ENCODE results near the gene UQCC2. TPM values are rescaled to one million over a fixed set of nuclear protein-coding genes. Genes with fewer than 3 reads are reported as not detected.

UQCC2 gene
- total RNA-seq, 3 donors from 2014 or later = 41.8 to 48.6 (median 45.7) TPM

DNA sequence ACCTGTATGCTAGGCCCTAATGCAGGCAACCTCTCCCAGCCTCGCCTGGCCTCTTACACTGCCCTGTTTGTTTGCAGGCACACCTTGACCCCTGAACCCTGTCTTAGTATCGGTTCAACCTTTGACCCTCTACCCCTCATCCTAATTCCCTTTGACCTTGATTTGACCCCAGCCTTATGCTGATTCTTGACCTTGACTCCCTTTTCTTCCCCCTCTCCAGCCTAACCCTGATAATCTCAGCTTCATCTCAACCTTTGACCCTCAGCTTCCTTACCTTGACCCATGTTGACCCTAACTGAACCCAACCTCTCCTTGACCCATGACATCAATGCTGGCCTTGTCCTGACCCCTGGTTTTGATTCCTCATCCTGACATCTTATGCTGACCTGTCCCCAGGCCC is 33.8 kb downstream of the UQCC2 start:
- TF ChIP-seq, protein P1, sequence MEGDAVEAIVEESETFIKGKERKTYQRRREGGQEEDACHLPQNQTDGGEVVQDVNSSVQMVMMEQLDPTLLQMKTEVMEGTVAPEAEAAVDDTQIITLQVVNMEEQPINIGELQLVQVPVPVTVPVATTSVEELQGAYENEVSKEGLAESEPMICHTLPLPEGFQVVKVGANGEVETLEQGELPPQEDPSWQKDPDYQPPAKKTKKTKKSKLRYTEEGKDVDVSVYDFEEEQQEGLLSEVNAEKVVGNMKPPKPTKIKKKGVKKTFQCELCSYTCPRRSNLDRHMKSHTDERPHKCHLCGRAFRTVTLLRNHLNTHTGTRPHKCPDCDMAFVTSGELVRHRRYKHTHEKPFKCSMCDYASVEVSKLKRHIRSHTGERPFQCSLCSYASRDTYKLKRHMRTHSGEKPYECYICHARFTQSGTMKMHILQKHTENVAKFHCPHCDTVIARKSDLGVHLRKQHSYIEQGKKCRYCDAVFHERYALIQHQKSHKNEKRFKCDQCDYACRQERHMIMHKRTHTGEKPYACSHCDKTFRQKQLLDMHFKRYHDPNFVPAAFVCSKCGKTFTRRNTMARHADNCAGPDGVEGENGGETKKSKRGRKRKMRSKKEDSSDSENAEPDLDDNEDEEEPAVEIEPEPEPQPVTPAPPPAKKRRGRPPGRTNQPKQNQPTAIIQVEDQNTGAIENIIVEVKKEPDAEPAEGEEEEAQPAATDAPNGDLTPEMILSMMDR (IDR thresholded peaks at IDR 0.05) = no peak
- intact Hi-C loops (cut with DNase I, micrococcal nuclease) = no loop called here
- no peak overlapping the region for H3K4me3 ChIP-seq
- DNase-seq (no peak), ATAC-seq (no peak)
- no peaks in the 10 kb centered on the region for H3K9me3 ChIP-seq
- no peaks in the 10 kb centered on the region for H3K4me1 ChIP-seq (ENCODE audit: low read depth)
- peaks cover 7% of the 10 kb centered on the region for H3K36me3 ChIP-seq (ENCODE audit: low read depth)

DNA sequence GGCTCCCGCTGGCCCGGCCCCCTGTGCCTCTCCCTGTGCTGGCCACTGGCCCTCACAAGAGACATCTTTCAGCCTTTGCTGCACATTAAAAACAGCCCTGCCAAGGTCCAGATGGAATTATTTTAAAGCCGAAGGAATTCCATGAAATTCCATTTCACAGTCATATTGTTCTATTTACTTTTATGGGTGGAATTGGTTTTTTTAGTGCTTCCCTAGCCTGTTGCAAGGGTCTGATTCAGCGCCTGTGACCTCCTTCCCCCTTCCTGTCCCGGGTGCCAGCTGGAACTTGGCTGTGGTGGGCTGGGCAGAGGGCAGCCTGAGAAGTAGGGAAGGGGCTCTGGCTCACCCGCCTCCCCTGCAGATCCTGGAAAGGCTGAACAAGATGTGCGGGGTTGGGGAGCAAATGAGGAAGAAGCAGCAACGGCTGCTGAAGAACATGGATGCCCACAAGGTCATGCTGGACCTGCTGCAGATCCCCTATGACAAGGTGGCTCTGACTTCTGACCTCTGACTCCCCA is 34.3 kb downstream of the UQCC2 start:
- DNase-seq = no peak
- Histone ChIP-seq H3K9me3 (no peaks in the 10 kb centered on the region), H3K4me3 (no peak overlapping the region), H3K4me1 (ENCODE audit: low read depth) (no peaks in the 10 kb centered on the region), H3K36me3 (ENCODE audit: low read depth) (peaks cover 7% of the 10 kb centered on the region)
- intact Hi-C loops (cut with DNase I, micrococcal nuclease) = no loop called here
- TF ChIP-seq, protein P1 (IDR thresholded peaks at IDR 0.05) = no peak
- no peak for ATAC-seq

DNA sequence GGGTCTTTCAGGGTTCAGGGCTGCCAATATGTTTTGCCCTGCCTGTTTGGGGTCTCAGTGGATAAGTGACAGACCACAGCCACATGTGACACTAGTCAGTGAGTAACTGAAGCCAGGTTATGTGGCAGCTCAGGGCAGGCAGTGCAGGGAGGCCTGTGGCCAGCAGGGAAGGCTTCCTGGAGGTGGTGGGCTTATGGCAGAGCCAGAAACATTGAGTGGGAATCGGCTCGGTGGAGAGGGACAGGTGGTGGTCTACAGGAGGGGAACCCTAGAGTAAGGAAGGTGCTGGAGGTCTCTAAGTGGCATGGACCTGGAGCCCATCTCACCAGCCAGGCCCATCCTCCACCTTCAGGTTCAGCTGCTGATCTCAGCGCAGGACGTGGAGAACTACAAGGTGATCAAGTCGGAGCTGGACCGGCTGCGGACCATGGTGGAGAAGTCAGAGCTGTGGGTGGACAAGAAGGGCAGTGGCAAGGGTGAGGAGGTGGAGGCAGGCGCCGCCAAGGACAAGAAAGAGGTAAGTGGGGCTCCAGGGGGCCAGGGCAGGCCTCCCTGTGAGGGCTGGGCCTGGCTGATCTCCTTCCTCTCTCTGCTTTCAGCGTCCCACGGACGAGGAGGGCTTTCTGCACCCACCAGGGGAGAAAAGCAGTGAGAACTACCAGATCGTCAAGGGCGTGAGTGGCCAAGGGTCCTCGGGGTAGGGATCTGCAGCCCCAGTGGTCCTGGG is 34.9 kb downstream of the UQCC2 start:
- ATAC-seq (no peak), DNase-seq (no peak)
- H3K36me3 ChIP-seq (ENCODE audit: low read depth) = peaks cover 7% of the 10 kb centered on the region
- TF ChIP-seq, protein P1 (IDR thresholded peaks at IDR 0.05) = no peak
- intact Hi-C loops (cut with DNase I, micrococcal nuclease) = no loop called here
- H3K4me3 ChIP-seq = no peak overlapping the region
- no peaks in the 10 kb centered on the region for H3K9me3 ChIP-seq
- no peaks in the 10 kb centered on the region for H3K4me1 ChIP-seq (ENCODE audit: low read depth)

DNA sequence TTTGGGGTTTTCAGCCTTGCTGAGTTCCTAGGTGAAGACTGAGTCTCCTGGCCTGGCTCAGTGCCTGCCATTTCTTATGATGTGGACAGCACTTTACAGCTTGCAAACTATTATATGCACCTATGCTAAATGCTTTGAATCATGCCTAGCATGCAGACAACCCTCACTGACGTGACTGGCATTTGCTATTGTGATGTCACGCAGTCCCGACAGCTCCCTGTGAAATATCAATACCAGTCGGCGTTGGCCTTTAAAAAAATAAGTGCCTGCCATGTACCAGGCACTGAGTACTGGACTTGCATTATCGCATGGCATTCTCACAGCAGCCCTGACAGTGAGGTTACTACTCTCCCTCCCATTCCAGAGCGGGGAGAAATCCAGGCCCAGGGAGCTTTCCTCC is 35.5 kb downstream of the UQCC2 start:
- TF ChIP-seq, protein P1 (IDR thresholded peaks at IDR 0.05) = no peak
- no peaks in the 10 kb centered on the region for H3K4me1 ChIP-seq (ENCODE audit: low read depth)
- no peaks in the 10 kb centered on the region for H3K9me3 ChIP-seq
- ATAC-seq (no peak), DNase-seq (no peak)
- intact Hi-C loops (cut with DNase I, micrococcal nuclease) = no loop called here
- H3K36me3 ChIP-seq (ENCODE audit: low read depth) = peaks cover 7% of the 10 kb centered on the region
- H3K4me3 ChIP-seq = no peak overlapping the region

DNA sequence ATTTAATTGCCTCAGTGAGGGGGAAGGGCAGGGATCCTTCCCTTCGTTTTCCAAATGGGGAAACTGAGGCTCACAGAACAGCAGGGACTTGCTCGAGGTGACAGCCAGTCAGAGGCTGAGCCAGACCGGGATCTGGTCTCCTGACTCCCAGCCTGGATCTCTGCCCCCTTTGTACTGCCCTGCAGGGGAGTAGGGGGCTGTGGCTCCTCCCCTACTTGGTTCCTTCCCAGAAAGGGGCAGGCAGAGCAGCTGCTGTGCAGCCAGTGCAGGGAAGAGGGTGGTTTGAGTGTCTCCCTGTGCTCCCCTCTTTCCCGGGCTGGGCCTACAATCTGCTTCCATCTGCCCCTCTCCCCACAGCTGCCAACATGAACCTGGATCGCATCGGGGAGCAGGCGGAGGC is 37.6 kb downstream of the UQCC2 start:
- no peak for ATAC-seq
- Histone ChIP-seq H3K4me1 (ENCODE audit: low read depth) (no peaks in the 10 kb centered on the region), H3K9me3 (no peaks in the 10 kb centered on the region), H3K4me3 (no peak overlapping the region), H3K36me3 (ENCODE audit: low read depth) (peaks cover 13% of the 10 kb centered on the region)
- intact Hi-C loops (cut with DNase I, micrococcal nuclease) = no loop called here
- no peak for DNase-seq
- TF ChIP-seq, protein P1 (IDR thresholded peaks at IDR 0.05) = no peak
